Measurements from ENCODE around the gene LIN9.

The LIN9 gene

GRCh38 chr1:226212545-226212944 is 96.4 kb downstream of the LIN9 start:
- Histone ChIP-seq H3K27ac (ENCODE audit: low read depth, low read length) (no peak overlapping the region), H2BK12ac (ENCODE audit: low read length) (no peak overlapping the region), H2AFZ (ENCODE audit: insufficient read depth, low read length, poor library complexity) (no peak overlapping the region), H2BK120ac (ENCODE audit: insufficient read depth, low read length, poor library complexity) (no peak overlapping the region), H3K23ac (ENCODE audit: low read length) (no peak overlapping the region), H3K9me3 (ENCODE audit: insufficient read depth, low read depth, low read length) (no peaks in the 10 kb centered on the region), H3K79me1 (ENCODE audit: low read length) (peaks cover 4% of the 10 kb centered on the region), H3K4me3 (ENCODE audit: low read depth, low read length) (no peak overlapping the region), H4K8ac (ENCODE audit: low read depth, low read length) (no peak overlapping the region), H3K4me1 (ENCODE audit: control insufficient read depth in 1 of 2, insufficient read depth in 2 of 2, low read length in 2 of 2) (peaks cover 7 to 9% of the 10 kb centered on the region in 2 experiments), H3K36me3 (ENCODE audit: control insufficient read depth in 1 of 2, insufficient read depth in 2 of 2, low read length in 2 of 2) (no peaks in the 10 kb centered on the region), H3K14ac (ENCODE audit: low read length) (no peak overlapping the region), H2AK5ac (ENCODE audit: low read length) (no peak overlapping the region), H2BK5ac (ENCODE audit: low read depth, low read length, poor library complexity) (no peak overlapping the region), H3K9ac (ENCODE audit: low read length) (no peak overlapping the region), H3K4me2 (ENCODE audit: low read length) (no peak overlapping the region), H3K4ac (ENCODE audit: low read depth, low read length) (no peak overlapping the region), H4K91ac (ENCODE audit: low read depth, low read length) (no peak overlapping the region), H3K18ac (ENCODE audit: low read length) (no peak overlapping the region), H3K27me3 (ENCODE audit: insufficient read depth, low read length) (no peaks in the 10 kb centered on the region), H4K12ac (ENCODE audit: low read depth, low read length) (no peak overlapping the region), H3K79me2 (ENCODE audit: control insufficient read depth, insufficient read depth, low read length, poor library complexity) (no peaks in the 10 kb centered on the region)
- DNase-seq: no peak
- WGBS (ENCODE audit: extremely low coverage, insufficient coverage, insufficient read length): no CpG with 5 or more reads among the region's 8 CpGs

GRCh38 chr1:226211181-226211821 is 97.7 kb downstream of the LIN9 start:
- no peak for DNase-seq
- Histone ChIP-seq H2AFZ (ENCODE audit: insufficient read depth, low read length, poor library complexity) (no peak overlapping the region), H3K9me3 (ENCODE audit: insufficient read depth, low read depth, low read length) (no peaks in the 10 kb centered on the region), H2BK120ac (ENCODE audit: insufficient read depth, low read length, poor library complexity) (no peak overlapping the region), H3K4me3 (ENCODE audit: low read depth, low read length) (no peak overlapping the region), H3K14ac (ENCODE audit: low read length) (no peak overlapping the region), H3K36me3 (ENCODE audit: control insufficient read depth in 1 of 2, insufficient read depth in 2 of 2, low read length in 2 of 2) (no peaks in the 10 kb centered on the region), H4K8ac (ENCODE audit: low read depth, low read length) (no peak overlapping the region), H3K4me1 (ENCODE audit: control insufficient read depth in 1 of 2, insufficient read depth in 2 of 2, low read length in 2 of 2) (peaks cover 7 to 9% of the 10 kb centered on the region in 2 experiments), H3K79me2 (ENCODE audit: control insufficient read depth, insufficient read depth, low read length, poor library complexity) (no peaks in the 10 kb centered on the region), H4K91ac (ENCODE audit: low read depth, low read length) (no peak overlapping the region), H2BK5ac (ENCODE audit: low read depth, low read length, poor library complexity) (no peak overlapping the region), H3K9ac (ENCODE audit: low read length) (no peak overlapping the region), H3K27me3 (ENCODE audit: insufficient read depth, low read length) (no peaks in the 10 kb centered on the region), H3K4me2 (ENCODE audit: low read length) (no peak overlapping the region), H3K18ac (ENCODE audit: low read length) (no peak overlapping the region), H4K12ac (ENCODE audit: low read depth, low read length) (no peak overlapping the region), H3K4ac (ENCODE audit: low read depth, low read length) (no peak overlapping the region), H3K27ac (ENCODE audit: low read depth, low read length) (no peak overlapping the region), H3K23ac (ENCODE audit: low read length) (no peak overlapping the region), H2AK5ac (ENCODE audit: low read length) (no peak overlapping the region), H3K79me1 (ENCODE audit: low read length) (peaks cover 4% of the 10 kb centered on the region), H2BK12ac (ENCODE audit: low read length) (no peak overlapping the region)
- no CpG with 5 or more reads among the region's 5 CpGs for WGBS (ENCODE audit: extremely low coverage, insufficient coverage, insufficient read length)

DNA sequence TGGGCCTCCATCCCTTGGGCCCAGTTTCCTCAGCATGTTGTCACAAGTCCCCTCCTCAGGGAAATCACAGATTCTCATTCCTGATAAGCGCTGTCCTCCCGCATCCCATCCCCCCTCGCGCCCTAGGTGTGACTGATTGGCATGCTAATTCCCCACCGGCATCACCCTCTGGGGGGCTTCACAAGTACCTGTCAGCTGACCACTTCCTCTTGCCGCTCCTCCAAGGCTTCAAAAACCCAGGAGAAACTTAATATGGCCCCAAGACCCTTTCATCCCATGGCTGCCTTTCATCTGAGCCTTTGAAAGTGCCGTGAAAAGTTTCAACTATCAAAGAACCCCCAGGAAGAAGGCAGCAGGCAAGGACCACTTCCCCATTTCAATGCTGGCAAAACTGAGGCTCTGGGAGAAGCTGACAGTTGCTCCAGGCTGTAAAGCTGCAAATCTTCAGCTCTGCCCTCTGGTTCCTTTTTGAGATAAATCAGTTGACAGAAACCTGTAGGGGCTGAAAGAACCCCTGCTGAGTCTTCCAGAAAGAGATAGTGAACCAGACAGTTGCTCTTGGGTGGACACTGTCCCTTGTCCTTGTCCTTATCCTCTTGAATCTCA is 98.3 kb downstream of the LIN9 start:
- Histone ChIP-seq H3K4me3 (ENCODE audit: low read depth, low read length) (no peak overlapping the region), H2AK5ac (ENCODE audit: low read length) (no peak overlapping the region), H3K23ac (ENCODE audit: low read length) (no peak overlapping the region), H3K14ac (ENCODE audit: low read length) (no peak overlapping the region), H2BK5ac (ENCODE audit: low read depth, low read length, poor library complexity) (no peak overlapping the region), H2AFZ (ENCODE audit: insufficient read depth, low read length, poor library complexity) (no peak overlapping the region), H3K9ac (ENCODE audit: low read length) (no peak overlapping the region), H4K8ac (ENCODE audit: low read depth, low read length) (no peak overlapping the region), H3K4ac (ENCODE audit: low read depth, low read length) (no peak overlapping the region), H4K91ac (ENCODE audit: low read depth, low read length) (no peak overlapping the region), H3K36me3 (ENCODE audit: control insufficient read depth in 1 of 2, insufficient read depth in 2 of 2, low read length in 2 of 2) (no peaks in the 10 kb centered on the region), H2BK12ac (ENCODE audit: low read length) (no peak overlapping the region), H3K4me2 (ENCODE audit: low read length) (no peak overlapping the region), H4K12ac (ENCODE audit: low read depth, low read length) (no peak overlapping the region), H2BK120ac (ENCODE audit: insufficient read depth, low read length, poor library complexity) (no peak overlapping the region), H3K4me1 (ENCODE audit: control insufficient read depth in 1 of 2, insufficient read depth in 2 of 2, low read length in 2 of 2) (peaks cover 7 to 9% of the 10 kb centered on the region in 2 experiments), H3K18ac (ENCODE audit: low read length) (no peak overlapping the region), H3K79me2 (ENCODE audit: control insufficient read depth, insufficient read depth, low read length, poor library complexity) (no peaks in the 10 kb centered on the region), H3K79me1 (ENCODE audit: low read length) (peaks cover 4% of the 10 kb centered on the region), H3K27me3 (ENCODE audit: insufficient read depth, low read length) (no peaks in the 10 kb centered on the region), H3K27ac (ENCODE audit: low read depth, low read length) (no peak overlapping the region), H3K9me3 (ENCODE audit: insufficient read depth, low read depth, low read length) (no peaks in the 10 kb centered on the region)
- DNase-seq: no peak
- WGBS (ENCODE audit: extremely low coverage, insufficient coverage, insufficient read length): no CpG with 5 or more reads among the region's 7 CpGs

GRCh38 chr1:226209307-226210059 is 99.5 kb downstream of the LIN9 start:
- no peak overlapping the region for H3K14ac ChIP-seq (ENCODE audit: low read length)

More at GRCh38 chr1:226209307-226210059, 99.5 kb downstream of the LIN9 start:
- Histone ChIP-seq H3K4me1 (ENCODE audit: control insufficient read depth in 1 of 2, insufficient read depth in 2 of 2, low read length in 2 of 2) (peaks cover 3% of the 10 kb centered on the region in 2 experiments), H3K79me2 (ENCODE audit: control insufficient read depth, insufficient read depth, low read length, poor library complexity) (no peaks in the 10 kb centered on the region), H3K36me3 (ENCODE audit: control insufficient read depth in 1 of 2, insufficient read depth in 2 of 2, low read length in 2 of 2) (no peaks in the 10 kb centered on the region), H3K79me1 (ENCODE audit: low read length) (no peaks in the 10 kb centered on the region), H3K27ac (ENCODE audit: low read depth, low read length) (no peak overlapping the region), H3K18ac (ENCODE audit: low read length) (no peak overlapping the region), H2BK5ac (ENCODE audit: low read depth, low read length, poor library complexity) (no peak overlapping the region), H3K4ac (ENCODE audit: low read depth, low read length) (no peak overlapping the region), H4K91ac (ENCODE audit: low read depth, low read length) (no peak overlapping the region), H4K8ac (ENCODE audit: low read depth, low read length) (no peak overlapping the region), H3K9me3 (ENCODE audit: insufficient read depth, low read depth, low read length) (no peaks in the 10 kb centered on the region), H2BK12ac (ENCODE audit: low read length) (no peak overlapping the region), H3K4me2 (ENCODE audit: low read length) (no peak overlapping the region), H2AK5ac (ENCODE audit: low read length) (no peak overlapping the region), H2AFZ (ENCODE audit: insufficient read depth, low read length, poor library complexity) (no peak overlapping the region), H3K27me3 (ENCODE audit: insufficient read depth, low read length) (no peaks in the 10 kb centered on the region), H3K4me3 (ENCODE audit: low read depth, low read length) (no peak overlapping the region), H3K23ac (ENCODE audit: low read length) (no peak overlapping the region), H4K12ac (ENCODE audit: low read depth, low read length) (no peak overlapping the region), H2BK120ac (ENCODE audit: insufficient read depth, low read length, poor library complexity) (no peak overlapping the region), H3K9ac (ENCODE audit: low read length) (no peak overlapping the region)
- WGBS (ENCODE audit: extremely low coverage, insufficient coverage, insufficient read length): no CpG with 5 or more reads among the region's 17 CpGs
- DNase-seq: no peak

All from trophoblast cell (in vitro differentiated cells and primary cell).